Loucy (cell line): Measurements from ENCODE around the gene PCTP.

Experiments used
- H2AFZ ChIP-seq: fragments of 200-600 bp; sonication (generic); 2 replicates; pipeline ENCODE4 v1.6.0; 2016; ENCODE audit warnings: antibody characterized with exemption, mild to moderate bottlenecking, low read length, moderate library complexity
- H3F3A ChIP-seq: fragments of 200-600 bp; 2 replicates; pipeline ENCODE4 v1.6.0; 2016; ENCODE audit warnings: antibody characterized with exemption, low read depth, mild to moderate bottlenecking
- H3K27me3 ChIP-seq: fragments of 200-600 bp; sonication (generic); 2 replicates; pipeline ENCODE4 v1.6.1; 2014; ENCODE audit warnings: low read length, mild to moderate bottlenecking; ENCODE audit not compliant: insufficient read depth, poor library complexity, severe bottlenecking
- H3K36me3 ChIP-seq: fragments of 200-600 bp; sonication (generic); 2 replicates; pipeline ENCODE4 v1.6.1; 2016; ENCODE audit warnings: low read length; ENCODE audit not compliant: insufficient read depth
- H3K4me1 ChIP-seq: fragments of 200-600 bp; sonication (generic); 2 replicates; pipeline ENCODE4 v1.5.1; 2014; ENCODE audit warnings: low read length, mild to moderate bottlenecking; ENCODE audit not compliant: insufficient read depth, poor library complexity, severe bottlenecking
- H3K4me2 ChIP-seq: fragments of 200-600 bp; sonication (generic); 2 replicates; pipeline ENCODE4 v1.6.0; 2014; ENCODE audit warnings: antibody characterized with exemption, low read length, low read depth, mild to moderate bottlenecking; ENCODE audit not compliant: poor library complexity, severe bottlenecking
- H3K4me3 ChIP-seq: fragments of 200-600 bp; sonication (generic); 2 replicates; pipeline ENCODE4 v1.5.1; 2014; ENCODE audit warnings: low read length, mild to moderate bottlenecking, mixed read lengths; ENCODE audit not compliant: poor library complexity, severe bottlenecking
- H3K79me2 ChIP-seq: fragments of 200-600 bp; sonication (generic); 2 replicates; pipeline ENCODE4 v1.6.1; 2014; ENCODE audit warnings: low read length; ENCODE audit not compliant: insufficient read depth
- H3K9ac ChIP-seq: fragments of 200-600 bp; sonication (generic); 2 replicates; pipeline ENCODE4 v1.6.0; 2014; ENCODE audit warnings: mild to moderate bottlenecking, low read depth, low read length, moderate library complexity; ENCODE audit not compliant: poor library complexity, severe bottlenecking
- H3K9me2 ChIP-seq: fragments of 200-600 bp; sonication (generic); replicated peaks from 2 replicates; pipeline ENCODE4 v1.6.1; 2016; ENCODE audit warnings: low read depth, low read length, mixed read lengths
- H3K9me3 ChIP-seq: fragments of 200-600 bp; sonication (generic); 2 replicates; pipeline ENCODE4 v1.6.1; 2014; ENCODE audit warnings: mild to moderate bottlenecking, antibody characterized with exemption, low read length, low read depth; ENCODE audit not compliant: insufficient read depth
- H4K20me1 ChIP-seq: fragments of 200-600 bp; sonication (generic); 2 replicates; pipeline ENCODE4 v1.6.0; 2014; ENCODE audit warnings: antibody characterized with exemption, low read length, mild to moderate bottlenecking; ENCODE audit not compliant: insufficient read depth, poor library complexity, severe bottlenecking
- CTCF ChIP-seq: fragments of 200-600 bp; sonication (generic); conservative IDR thresholded peaks from 2 replicates; pipeline ENCODE4 v1.5.1; 2014; ENCODE audit warnings: mild to moderate bottlenecking, antibody characterized with exemption, low read length
- EZH2phosphoT487 ChIP-seq: fragments of 200-600 bp; IDR thresholded peaks from 2 replicates; pipeline ENCODE4 v1.6.1; 2018; ENCODE audit warnings: antibody characterized with exemption, mild to moderate bottlenecking, moderate library complexity, borderline replicate concordance

The PCTP gene

GRCh38 chr17:55762086-55762858, 11.4 kb downstream of the PCTP start:
- H3K4me3 ChIP-seq, result no peak overlapping the region
- no peak overlapping the region for H2AFZ ChIP-seq
- no peak overlapping the region for H3K9ac ChIP-seq
- H3K27me3 ChIP-seq, result no peaks in the 10 kb centered on the region
- no peaks in the 10 kb centered on the region for H3K36me3 ChIP-seq
- TF ChIP-seq CTCF, result no peak
- no peak for TF ChIP-seq EZH2phosphoT487
- H3F3A ChIP-seq, result no peaks in the 10 kb centered on the region
- no peaks in the 10 kb centered on the region for H4K20me1 ChIP-seq
- H3K9me2 ChIP-seq, result no peaks in the 10 kb centered on the region
- H3K9me3 ChIP-seq, result no peaks in the 10 kb centered on the region
- H3K79me2 ChIP-seq, result 0 out of 2 replicates have a peak, but pooled peaks cover 4% of the 10 kb centered on the region
- H3K4me2 ChIP-seq, result no peak overlapping the region
- H3K4me1 ChIP-seq, result no peaks in the 10 kb centered on the region

- peaks cover 6% of the 10 kb centered on the region; the same call in 1 of the 2 replicates for H3K36me3 ChIP-seq
- H3K27me3 ChIP-seq, result no peaks in the 10 kb centered on the region
- TF ChIP-seq CTCF, result no peak
- no peak for TF ChIP-seq EZH2phosphoT487
- H3K9me2 ChIP-seq, result no peaks in the 10 kb centered on the region
- H3K9ac ChIP-seq, result no peak overlapping the region
- H3K4me1 ChIP-seq, result no peaks in the 10 kb centered on the region
- no peak overlapping the region for H2AFZ ChIP-seq
- 0 out of 2 replicates have a peak, but pooled peaks cover 4% of the 10 kb centered on the region for H3K79me2 ChIP-seq
- no peaks in the 10 kb centered on the region for H3F3A ChIP-seq
- H4K20me1 ChIP-seq, result no peaks in the 10 kb centered on the region
- H3K4me2 ChIP-seq, result no peak overlapping the region
- no peak overlapping the region for H3K4me3 ChIP-seq
- H3K9me3 ChIP-seq, result no peaks in the 10 kb centered on the region
Observed at GRCh38 chr17:55763856-55764255, 13.0 kb downstream of the PCTP start.

- TF ChIP-seq EZH2phosphoT487 (no peak), CTCF (no peak)
- H3K9ac ChIP-seq, result no peak overlapping the region
- no peak overlapping the region for H2AFZ ChIP-seq
- 0 out of 2 replicates have a peak, but pooled peaks cover 4% of the 10 kb centered on the region for H3K79me2 ChIP-seq
- no peaks in the 10 kb centered on the region for H3K9me2 ChIP-seq
- no peaks in the 10 kb centered on the region for H3K9me3 ChIP-seq
- H3K4me1 ChIP-seq, result no peaks in the 10 kb centered on the region
- no peaks in the 10 kb centered on the region for H3F3A ChIP-seq
- peaks cover 13% of the 10 kb centered on the region; the same call in 1 of the 2 replicates for H3K36me3 ChIP-seq
- no peak overlapping the region for H3K4me2 ChIP-seq
- H4K20me1 ChIP-seq, result no peaks in the 10 kb centered on the region
- no peak overlapping the region for H3K4me3 ChIP-seq
- H3K27me3 ChIP-seq, result no peaks in the 10 kb centered on the region
Observed at GRCh38 chr17:55764610-55765009, 13.8 kb downstream of the PCTP start.
